ENCODE data around the gene SCFD2.
"Not testable (repeated sequence)": the region's sequence is repeated elsewhere in the genome, so short reads cannot be mapped to it uniquely, and the experiment has no call there.

The SCFD2 gene

DNA sequence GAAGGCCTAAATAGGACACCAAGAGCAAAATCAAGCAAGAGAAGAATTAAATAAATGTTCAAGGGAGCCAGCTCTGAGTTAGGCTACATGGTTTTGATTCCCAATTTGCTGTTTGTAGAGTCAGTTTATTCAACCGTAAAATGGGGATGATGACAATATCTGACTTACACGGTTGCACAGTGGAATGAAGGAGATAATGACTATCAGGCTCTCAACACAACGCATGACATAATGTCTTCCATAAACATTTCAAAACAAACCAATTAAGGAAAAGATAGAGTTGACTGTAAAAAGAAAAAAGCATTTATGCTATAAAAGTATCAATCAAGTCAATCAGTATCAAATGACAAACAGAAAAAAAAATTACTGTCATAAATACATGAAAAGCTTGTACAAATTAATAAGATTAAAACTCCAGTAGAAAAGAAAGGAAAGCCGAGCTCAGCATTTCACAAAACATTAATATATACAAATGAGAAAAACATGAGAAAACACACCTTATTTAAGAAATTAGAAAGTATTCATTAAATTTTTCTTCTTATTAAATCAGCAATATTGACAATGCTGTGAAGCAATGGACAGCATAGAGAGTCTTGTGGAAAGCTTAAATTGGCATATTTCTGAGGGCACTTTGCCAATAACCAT lies 179.0 kb downstream of the SCFD2 start:
- DNase-seq (ENCODE audit: low read depth in 1 of 2, low spot score in 1 of 2), result no peak
- H3K27me3 ChIP-seq (ENCODE audit: insufficient read depth, poor library complexity, severe bottlenecking), result no peaks in the 10 kb centered on the region
- TF ChIP-seq GABPA (IDR thresholded peaks at IDR 0.05; ENCODE audit: low read depth) (no peak), POLR2AphosphoS5 (IDR thresholded peaks at IDR 0.05; ENCODE audit: low read depth) (no peak), REST (IDR thresholded peaks at IDR 0.05; ENCODE audit: insufficient replicate concordance, low read depth) (no peak), CTCF (IDR thresholded peaks at IDR 0.05; ENCODE audit: insufficient read depth, low read length) (no peak), SPI1 (IDR thresholded peaks at IDR 0.05; ENCODE audit: borderline replicate concordance, low read depth) (no peak)
- no peak overlapping the region for H3K4me3 ChIP-seq (replicated peaks; ENCODE audit: insufficient read depth, low read length)
- H3K27ac ChIP-seq (replicated peaks), result no peak overlapping the region

- no peak overlapping the region for H3K27ac ChIP-seq (replicated peaks)
- TF ChIP-seq CTCF (IDR thresholded peaks at IDR 0.05; ENCODE audit: insufficient read depth, low read length), result no peak
- no peak for TF ChIP-seq GABPA (IDR thresholded peaks at IDR 0.05; ENCODE audit: low read depth)
- no peak for TF ChIP-seq SPI1 (IDR thresholded peaks at IDR 0.05; ENCODE audit: borderline replicate concordance, low read depth)
- TF ChIP-seq REST (IDR thresholded peaks at IDR 0.05; ENCODE audit: insufficient replicate concordance, low read depth), result no peak
- no peak for TF ChIP-seq POLR2AphosphoS5 (IDR thresholded peaks at IDR 0.05; ENCODE audit: low read depth)
- H3K4me3 ChIP-seq (replicated peaks; ENCODE audit: insufficient read depth, low read length), result no peak overlapping the region
- DNase-seq (ENCODE audit: low read depth in 1 of 2, low spot score in 1 of 2), result no peak
- H3K27me3 ChIP-seq (ENCODE audit: insufficient read depth, poor library complexity, severe bottlenecking), result no peaks in the 10 kb centered on the region
Observed at GRCh38 chr4:53185869-53186585, 179.8 kb downstream of the SCFD2 start.

GRCh38 chr4:53183754-53184153 lies 182.1 kb downstream of the SCFD2 start:
- DNase-seq (ENCODE audit: low read depth in 1 of 2, low spot score in 1 of 2), result no peak
- H3K27me3 ChIP-seq (ENCODE audit: insufficient read depth, poor library complexity, severe bottlenecking), result no peaks in the 10 kb centered on the region
- no peak overlapping the region for H3K4me3 ChIP-seq (replicated peaks; ENCODE audit: insufficient read depth, low read length)
- no peak overlapping the region for H3K27ac ChIP-seq (replicated peaks)
- no peak for TF ChIP-seq CTCF (IDR thresholded peaks at IDR 0.05; ENCODE audit: insufficient read depth, low read length)
- TF ChIP-seq SPI1 (IDR thresholded peaks at IDR 0.05; ENCODE audit: borderline replicate concordance, low read depth), result no peak
- TF ChIP-seq POLR2AphosphoS5 (IDR thresholded peaks at IDR 0.05; ENCODE audit: low read depth), result no peak
- TF ChIP-seq GABPA (IDR thresholded peaks at IDR 0.05; ENCODE audit: low read depth), result no peak
- no peak for TF ChIP-seq REST (IDR thresholded peaks at IDR 0.05; ENCODE audit: insufficient replicate concordance, low read depth)

- not testable (repeated sequence) for H3K4me3 ChIP-seq (replicated peaks; ENCODE audit: insufficient read depth, low read length); H3K27ac ChIP-seq (replicated peaks); H3K27me3 ChIP-seq (ENCODE audit: insufficient read depth, poor library complexity, severe bottlenecking); DNase-seq (ENCODE audit: low read depth in 1 of 2, low spot score in 1 of 2)
Observed at GRCh38 chr4:53177751-53178150, 188.1 kb downstream of the SCFD2 start.

Data from HL-60 (cell line).